H1 (cell line): ENCODE results near the gene FBN1.
A peak's percentile ranks its signal among the peaks of the same experiment; 100 is the strongest.

ENCODE experiments used
- BCL11A ChIP-seq, 2 experiments: IDR thresholded peaks; one replicate each; pipeline ENCODE4 v1.6.1; 2011; ENCODE audit warnings: low read depth in 2 of 2, low read length in 2 of 2, mild to moderate bottlenecking in 2 of 2
- BRCA1 ChIP-seq: IDR thresholded peaks from 2 replicates; pipeline ENCODE4 v1.6.1; 2012; ENCODE audit warnings: low read depth, low read length, improper control_type of control experiment
- POLR2AphosphoS5 ChIP-seq: IDR thresholded peaks from 2 replicates; pipeline ENCODE4 v1.6.1; 2011; ENCODE audit warnings: low read depth, low read length
- TF ChIP-seq, protein P1 (sequence below), 3 experiments: IDR thresholded peaks; 1 replicate in 2 of 3; 2 replicates in 1 of 3; pipeline versions ENCODE4 v1.5.1 to v1.6.1; 2011; ENCODE audit warnings: low read length in 3 of 3, mild to moderate bottlenecking in 3 of 3, inconsistent platforms in 2 of 3, low read depth in 1 of 3, moderate library complexity in 1 of 3; ENCODE audit not compliant: insufficient read depth in 1 of 3; ENCODE audit errors: control extremely low read depth in 1 of 3

DNA sequence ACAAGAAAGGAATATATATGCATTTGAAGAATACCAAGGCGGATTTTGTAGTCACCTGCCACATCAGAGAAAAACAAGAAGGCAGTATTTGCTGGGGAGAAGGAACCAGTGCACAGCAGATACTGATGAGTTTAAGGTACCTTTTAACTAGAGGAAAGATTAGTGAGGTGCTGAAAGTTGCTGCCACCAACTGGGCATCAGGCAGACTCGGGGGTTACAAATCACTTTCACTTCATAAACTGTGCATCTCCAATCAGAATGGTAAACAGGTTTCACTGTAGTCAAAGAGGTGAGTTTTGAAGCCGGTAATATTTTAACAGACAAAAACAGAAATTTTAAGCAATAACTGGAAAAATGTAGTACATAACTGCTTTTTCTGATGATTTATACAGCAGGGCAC lies 4.1 kb downstream of the FBN1 start:
- TF ChIP-seq BRCA1 = no peak
- TF ChIP-seq, protein P1, sequence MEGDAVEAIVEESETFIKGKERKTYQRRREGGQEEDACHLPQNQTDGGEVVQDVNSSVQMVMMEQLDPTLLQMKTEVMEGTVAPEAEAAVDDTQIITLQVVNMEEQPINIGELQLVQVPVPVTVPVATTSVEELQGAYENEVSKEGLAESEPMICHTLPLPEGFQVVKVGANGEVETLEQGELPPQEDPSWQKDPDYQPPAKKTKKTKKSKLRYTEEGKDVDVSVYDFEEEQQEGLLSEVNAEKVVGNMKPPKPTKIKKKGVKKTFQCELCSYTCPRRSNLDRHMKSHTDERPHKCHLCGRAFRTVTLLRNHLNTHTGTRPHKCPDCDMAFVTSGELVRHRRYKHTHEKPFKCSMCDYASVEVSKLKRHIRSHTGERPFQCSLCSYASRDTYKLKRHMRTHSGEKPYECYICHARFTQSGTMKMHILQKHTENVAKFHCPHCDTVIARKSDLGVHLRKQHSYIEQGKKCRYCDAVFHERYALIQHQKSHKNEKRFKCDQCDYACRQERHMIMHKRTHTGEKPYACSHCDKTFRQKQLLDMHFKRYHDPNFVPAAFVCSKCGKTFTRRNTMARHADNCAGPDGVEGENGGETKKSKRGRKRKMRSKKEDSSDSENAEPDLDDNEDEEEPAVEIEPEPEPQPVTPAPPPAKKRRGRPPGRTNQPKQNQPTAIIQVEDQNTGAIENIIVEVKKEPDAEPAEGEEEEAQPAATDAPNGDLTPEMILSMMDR (IDR thresholded peaks at IDR 0.05; ENCODE audit: control extremely low read depth in 1 of 3, insufficient read depth in 1 of 3, low read depth in 1 of 3, low read length in 3 of 3) = peak in 1 of 3 experiments; percentile 33; a peak in 2 of 4 replicates
- no peak for TF ChIP-seq BCL11A (IDR thresholded peaks at IDR 0.05; ENCODE audit: low read depth in 2 of 2, low read length in 2 of 2)
- TF ChIP-seq POLR2AphosphoS5 = no peak
